SK-MEL-5 (cell line): ENCODE data around the gene LRP3. TPM values are rescaled to one million over a fixed set of nuclear protein-coding genes. Genes with fewer than 3 reads are reported as not detected.

Source experiments
- DNase-seq: peaks from one replicate; pipeline ENCODE4 v3.0.0-alpha.2; 2016; ENCODE audit warnings: low read depth, low spot score
- in situ Hi-C: cut with HindIII; loops from 2 replicates; pipeline ENCODE4 v1.10.0; 2016; ENCODE audit warnings: low sequenced_read_pairs, high pct_unique_total_duplicates, low pct_unique_long_range_greater_than_20kb
- total RNA-seq: library from RNA; depleted of rRNA; stranded (reverse); fragments of >200 nt; shearing (Covaris generic); gene quantifications from 2 replicates; pipeline ENCODE4 v1.2.3, GENCODE V29; 2014

The LRP3 gene
- total RNA-seq, 1 experiment from 2014 or later = 27.7 TPM

- in situ Hi-C loops = no loop called here
- peak; percentile 26 for DNase-seq
Observed at GRCh38 chr19:33241530-33242101, 47.5 kb downstream of the LRP3 start.

GRCh38 chr19:33242131-33242530 lies 48.0 kb downstream of the LRP3 start:
- in situ Hi-C loops = no loop called here
- DNase-seq = no peak

GRCh38 chr19:33242911-33243310 lies 48.8 kb downstream of the LRP3 start:
- no peak for DNase-seq
- in situ Hi-C loops = no loop called here

- DNase-seq = no peak
- in situ Hi-C loops = no loop called here
Observed at GRCh38 chr19:33245948-33246708, 52.0 kb downstream of the LRP3 start.

- in situ Hi-C loops = no loop called here
- DNase-seq = no peak
Observed at GRCh38 chr19:33246709-33247440, 52.7 kb downstream of the LRP3 start.

GRCh38 chr19:33247441-33247819 lies 53.3 kb downstream of the LRP3 start:
- DNase-seq = no peak
- in situ Hi-C loops = no loop called here

- in situ Hi-C loops = no loop called here
- no peak for DNase-seq
Observed at GRCh38 chr19:33248104-33248503, 54.0 kb downstream of the LRP3 start.

- in situ Hi-C loops = no loop called here
- no peak for DNase-seq
Observed at GRCh38 chr19:33248553-33248953, 54.4 kb downstream of the LRP3 start.

- in situ Hi-C loops = no loop called here
- no peak for DNase-seq
Observed at GRCh38 chr19:33248954-33249613, 55.0 kb downstream of the LRP3 start.

GRCh38 chr19:33249740-33250366 lies 55.7 kb downstream of the LRP3 start:
- in situ Hi-C loops = no loop called here
- no peak for DNase-seq

- in situ Hi-C loops = no loop called here
- DNase-seq = no peak
Observed at GRCh38 chr19:33250500-33250899, 56.4 kb downstream of the LRP3 start.

GRCh38 chr19:33251076-33251475 lies 56.9 kb downstream of the LRP3 start:
- in situ Hi-C loops = no loop called here

GRCh38 chr19:33251526-33252090 lies 57.5 kb downstream of the LRP3 start:
- DNase-seq = no peak
- in situ Hi-C loops = no loop called here

More at GRCh38 chr19:33251076-33251475, 56.9 kb downstream of the LRP3 start:
- DNase-seq = no peak

- in situ Hi-C loops = no loop called here
- DNase-seq = no peak
Observed at GRCh38 chr19:33252418-33252962, 58.4 kb downstream of the LRP3 start.

GRCh38 chr19:33252971-33253370 lies 58.8 kb downstream of the LRP3 start:
- in situ Hi-C loops = no loop called here
- no peak for DNase-seq

GRCh38 chr19:33254245-33254824 lies 60.2 kb downstream of the LRP3 start:
- DNase-seq = no peak
- in situ Hi-C loops = no loop called here

GRCh38 chr19:33255781-33256180 lies 61.7 kb downstream of the LRP3 start:
- in situ Hi-C loops = no loop called here
- DNase-seq = no peak
